WTC11 (cell line): ENCODE measurements around the gene C8B. TPM values are rescaled to one million over a fixed set of nuclear protein-coding genes. Genes with fewer than 3 reads are reported as not detected.
A peak's percentile ranks its signal among the peaks of the same experiment; 100 is the strongest.

Experiments
- ATAC-seq: fragments of 200-7000 bp; cut with Tn5 transposase; 2 replicates; pipeline ENCODE4 v1.10.0; 2021; ENCODE audit warnings: mild to moderate bottlenecking, moderate library complexity
- CTCF ChIA-PET: fragments of 300-600 bp; sonication (Branson Sonifier 250); formaldehyde crosslinking; loops from one replicate; lab custom pipeline; 2021; ENCODE audit warnings: antibody characterized with exemption; lab: Charles Lee
- POLR2A ChIA-PET: fragments of 350-600 bp; sonication (Branson Sonifier 250); formaldehyde crosslinking; loops from one replicate; lab custom pipeline; 2021; ENCODE audit warnings: antibody characterized with exemption; lab: Charles Lee
- DNase-seq: peaks from one replicate; pipeline ENCODE4 v3.0.0; 2021; ENCODE audit warnings: low spot score
- H3K27ac Mint-ChIP-seq: 2 replicates; pipeline ENCODE4 v1.8.0; 2021; ENCODE audit warnings: mixed read lengths
- H3K27me3 Mint-ChIP-seq: 2 replicates; pipeline ENCODE4 v1.8.0; 2021; ENCODE audit warnings: low read depth, mild to moderate bottlenecking, moderate library complexity, mixed read lengths
- H3K36me3 Mint-ChIP-seq: 2 replicates; pipeline ENCODE4 v1.8.0; 2021; ENCODE audit warnings: mixed read lengths
- H3K4me1 Mint-ChIP-seq: 2 replicates; pipeline ENCODE4 v1.8.0; 2022; ENCODE audit warnings: mixed read lengths
- H3K4me3 Mint-ChIP-seq: 2 replicates; pipeline ENCODE4 v1.8.0; 2021; ENCODE audit warnings: mild to moderate bottlenecking, moderate library complexity, mixed read lengths
- H3K9me3 Mint-ChIP-seq: 2 replicates; pipeline ENCODE4 v1.8.0; 2021; ENCODE audit warnings: mixed read lengths
- AFF4 ChIP-seq: sonication (generic); formaldehyde crosslinking; IDR thresholded peaks from 2 replicates; pipeline ENCODE4 v1.8.1; 2023; ENCODE audit warnings: mild to moderate bottlenecking, missing genetic modification reagents, borderline replicate concordance
- CREM ChIP-seq: sonication (generic); formaldehyde crosslinking; IDR thresholded peaks from 2 replicates; pipeline ENCODE4 v1.8.1; 2022; ENCODE audit warnings: mild to moderate bottlenecking, missing genetic modification reagents, moderate library complexity
- E2F5 ChIP-seq: sonication (generic); formaldehyde crosslinking; IDR thresholded peaks from 2 replicates; pipeline ENCODE4 v1.8.1; 2022; ENCODE audit warnings: mild to moderate bottlenecking, moderate library complexity, missing genetic modification reagents
- ELF4 ChIP-seq: sonication (generic); formaldehyde crosslinking; IDR thresholded peaks from 2 replicates; pipeline ENCODE4 v1.8.1; 2022; ENCODE audit warnings: low read depth, mild to moderate bottlenecking, moderate library complexity, missing genetic modification reagents
- GABPB1 ChIP-seq: sonication (generic); formaldehyde crosslinking; IDR thresholded peaks from 2 replicates; pipeline ENCODE4 v1.8.1; 2023; ENCODE audit warnings: mild to moderate bottlenecking, missing genetic modification reagents
- KAT7 ChIP-seq: sonication (generic); formaldehyde crosslinking; IDR thresholded peaks from 2 replicates; pipeline ENCODE4 v1.8.1; 2023; ENCODE audit warnings: missing genetic modification reagents, mild to moderate bottlenecking, borderline replicate concordance
- NFYB ChIP-seq: sonication (generic); formaldehyde crosslinking; conservative IDR thresholded peaks from 2 replicates; pipeline ENCODE4 v1.8.0; 2022; ENCODE audit warnings: low read depth, missing genetic modification reagents
- SMAD3 ChIP-seq: sonication (generic); formaldehyde crosslinking; IDR thresholded peaks from 2 replicates; pipeline ENCODE4 v1.8.0; 2022; ENCODE audit warnings: missing genetic modification reagents, mild to moderate bottlenecking, borderline replicate concordance
- SMAD4 ChIP-seq: sonication (generic); formaldehyde crosslinking; IDR thresholded peaks from 2 replicates; pipeline ENCODE4 v1.8.0; 2022; ENCODE audit warnings: mild to moderate bottlenecking, missing genetic modification reagents
- TEAD1 ChIP-seq: sonication (generic); formaldehyde crosslinking; IDR thresholded peaks from 2 replicates; pipeline ENCODE4 v1.8.0; 2022; ENCODE audit warnings: mild to moderate bottlenecking, missing genetic modification reagents
- TP53 ChIP-seq: sonication (generic); formaldehyde crosslinking; IDR thresholded peaks from 2 replicates; pipeline ENCODE4 v1.8.1; 2023; ENCODE audit warnings: mild to moderate bottlenecking, missing genetic modification reagents
- ZNF138 ChIP-seq: sonication (generic); formaldehyde crosslinking; conservative IDR thresholded peaks from 2 replicates; pipeline ENCODE4 v1.8.1; 2022; ENCODE audit warnings: mild to moderate bottlenecking, moderate library complexity, missing genetic modification reagents
- ZNF219 ChIP-seq: sonication (generic); formaldehyde crosslinking; IDR thresholded peaks from 2 replicates; pipeline ENCODE4 v1.8.0; 2023; ENCODE audit warnings: missing genetic modification reagents, mild to moderate bottlenecking, borderline replicate concordance
- ZNF232 ChIP-seq: sonication (generic); formaldehyde crosslinking; IDR thresholded peaks from 2 replicates; pipeline ENCODE4 v1.8.0; 2022; ENCODE audit warnings: mild to moderate bottlenecking, missing genetic modification reagents
- ZNF396 ChIP-seq: fragments of 250-450 bp; sonication (Bioruptor Pico); IDR thresholded peaks from 2 replicates; pipeline ENCODE4 v1.8.0; 2021; ENCODE audit warnings: mild to moderate bottlenecking, moderate library complexity, borderline replicate concordance
- ZNF425 ChIP-seq: fragments of 250-450 bp; sonication (Bioruptor Pico); conservative IDR thresholded peaks from 2 replicates; pipeline ENCODE4 v1.9.0; 2021; ENCODE audit warnings: mild to moderate bottlenecking
- total RNA-seq: library from RNA; stranded (reverse); gene quantifications from 3 replicates; pipeline ENCODE4 v1.2.3, GENCODE V29; 2021

C8B gene
- total RNA-seq, 1 experiment from 2014 or later, result 0.46 TPM

- Mint-ChIP-seq H3K27ac (no peak overlapping the region), H3K36me3 (no peaks in the 10 kb centered on the region), H3K9me3 (no peaks in the 10 kb centered on the region), H3K4me3 (no peak overlapping the region), H3K4me1 (peaks cover 5% of the 10 kb centered on the region), H3K27me3 (no peaks in the 10 kb centered on the region; the same call in 1 of the 2 replicates)
- TF ChIP-seq ZNF396, result no peak
- no peak for TF ChIP-seq ZNF232 (CRISPR knock-in tag)
- TF ChIP-seq ZNF138 (CRISPR knock-in tag), result no peak
- no peak for TF ChIP-seq E2F5
- no peak for TF ChIP-seq ZNF219 (CRISPR knock-in tag)
- TF ChIP-seq SMAD4, result no peak
- no peak for TF ChIP-seq CREM
- no peak for TF ChIP-seq ZNF425
- no peak for TF ChIP-seq ELF4 (CRISPR knock-in tag)
- TF ChIP-seq KAT7, result no peak
- no peak for TF ChIP-seq TP53 (CRISPR knock-in tag)
- TF ChIP-seq TEAD1, result no peak
- no peak for TF ChIP-seq AFF4 (CRISPR knock-in tag)
- TF ChIP-seq NFYB (CRISPR knock-in tag), result no peak
- ChIA-PET CTCF (interaction anchor here (1.1 kb wide), 1 partner anchor 91 kb away, joined by 4 read pairs; no protein-coding TSS in a partner anchor), POLR2A (no interaction called here)
- ATAC-seq (no peak), DNase-seq (no peak)
Observed at GRCh38 chr1:56912325-56912724, 53.5 kb downstream of the C8B start.

- no peaks in the 10 kb centered on the region for H3K9me3 Mint-ChIP-seq
- no peaks in the 10 kb centered on the region for H3K4me1 Mint-ChIP-seq
- POLR2A ChIA-PET, result no interaction called here
- H3K27ac Mint-ChIP-seq, result no peak overlapping the region
- no peaks in the 10 kb centered on the region; the same call in 1 of the 2 replicates for H3K27me3 Mint-ChIP-seq
- H3K36me3 Mint-ChIP-seq, result no peaks in the 10 kb centered on the region
- no peak overlapping the region for H3K4me3 Mint-ChIP-seq
- ATAC-seq (no peak), DNase-seq (no peak)
- CTCF ChIA-PET, result interaction anchor here (1.1 kb wide), 1 partner anchor 90 kb away, joined by 4 read pairs; no protein-coding TSS in a partner anchor
- TF ChIP-seq GABPB1 (CRISPR knock-in tag), result peak; percentile 97
- TF ChIP-seq SMAD3 (CRISPR knock-in tag), result no peak
- TF ChIP-seq TP53 (CRISPR knock-in tag), result no peak
Observed at GRCh38 chr1:56911098-56911938, 54.5 kb downstream of the C8B start.
